Activated B cell treated with CpG ODN at 0.5 μM for 24 hours (primary cell): ENCODE results near the gene RFC2. TPM values are rescaled to one million over a fixed set of nuclear protein-coding genes. Genes with fewer than 3 reads are reported as not detected.

ENCODE experiments used
- ATAC-seq: fragments of 200-7000 bp; cut with Tn5 transposase; one replicate; pipeline ENCODE4 v1.10.0; 2021; ENCODE audit warnings: low read depth, mild to moderate bottlenecking, moderate library complexity
- CTCF ChIA-PET: fragments of 350-600 bp; sonication (Branson Sonifier 250); formaldehyde crosslinking; loops from one replicate; lab custom pipeline; 2021; ENCODE audit warnings: antibody characterized with exemption; lab: Charles Lee
- POLR2A ChIA-PET: fragments of 350-600 bp; sonication (Branson Sonifier 250); formaldehyde crosslinking; loops from one replicate; lab custom pipeline; 2021; ENCODE audit warnings: antibody characterized with exemption; lab: Charles Lee
- DNase-seq: peaks from one replicate; pipeline ENCODE4 v3.0.0; 2022
- H3K27ac Mint-ChIP-seq: one replicate; pipeline ENCODE4 v1.8.0; 2020; ENCODE audit warnings: mixed read lengths
- H3K27me3 Mint-ChIP-seq: one replicate; pipeline ENCODE4 v1.8.0; 2021; ENCODE audit warnings: mixed read lengths
- H3K36me3 Mint-ChIP-seq: one replicate; pipeline ENCODE4 v1.8.0; 2021; ENCODE audit warnings: low read depth, mixed read lengths
- H3K4me1 Mint-ChIP-seq: one replicate; pipeline ENCODE4 v1.8.0; 2021; ENCODE audit warnings: mixed read lengths
- H3K4me3 Mint-ChIP-seq: one replicate; pipeline ENCODE4 v1.8.0; 2020; ENCODE audit warnings: mild to moderate bottlenecking, mixed read lengths
- H3K9me3 Mint-ChIP-seq: one replicate; pipeline ENCODE4 v1.8.0; 2020; ENCODE audit warnings: mixed read lengths
- intact Hi-C: fragments of 100-400 bp; cut with micrococcal nuclease; formaldehyde crosslinking; loops from one replicate; pipeline ENCODE4 v1.15.1; 2024
- total RNA-seq: library from RNA; stranded (reverse); gene quantifications from 2 replicates; pipeline ENCODE4 v1.2.3, GENCODE V29; 2022
- TF ChIP-seq, protein P1 (sequence below): fragments of 200-600 bp; IDR thresholded peaks from one replicate; pipeline ENCODE4 v1.8.0; 2022; ENCODE audit warnings: antibody characterized with exemption, mild to moderate bottlenecking

Gene RFC2
- total RNA-seq, result 44.0 and 45.8 TPM in 2 replicates

DNA sequence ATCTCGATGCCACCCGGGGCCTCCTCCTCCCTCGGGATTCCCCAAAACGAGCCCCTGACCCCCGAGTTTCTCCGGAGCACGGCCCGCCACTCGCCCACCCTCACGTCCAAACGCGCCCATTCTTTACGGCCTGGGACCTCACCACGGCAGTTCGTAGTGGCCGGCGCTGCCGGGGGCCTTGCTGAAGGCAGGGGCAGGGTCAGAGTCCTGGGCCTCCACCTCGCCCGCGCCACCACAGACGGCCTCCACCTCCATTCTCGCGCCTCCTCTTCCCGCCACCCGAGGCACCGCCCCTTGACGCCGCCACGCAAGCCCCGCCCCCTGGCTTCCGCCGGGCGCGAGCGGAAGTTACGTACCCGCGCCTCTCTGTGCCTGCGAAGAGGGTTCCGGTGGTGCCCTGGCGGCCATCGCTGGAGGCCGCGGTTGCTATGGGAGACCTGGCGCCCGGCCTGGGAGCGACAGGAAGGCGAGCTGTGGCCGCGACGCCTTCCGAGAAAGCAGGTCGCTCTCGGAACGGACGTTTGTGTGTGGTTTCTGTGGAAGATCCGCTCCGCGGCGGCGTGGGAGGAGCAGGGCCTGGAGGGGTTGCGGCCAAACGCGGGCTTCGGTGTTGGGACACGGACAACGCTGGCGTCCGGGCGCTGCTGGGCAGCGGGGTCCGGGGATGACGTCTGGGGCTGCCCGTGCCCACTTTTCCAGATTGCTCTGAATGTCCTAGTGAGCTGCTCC is at the start of gene RFC2:
Gene RFC2, minus strand, starts transcription at position 271 of the 729 bp plus-strand sequence. Its CDS starts 16 bp downstream, at position 255.
- H3K4me1 Mint-ChIP-seq, result peaks cover 50% of the 10 kb centered on the region
- H3K36me3 Mint-ChIP-seq, result peaks cover 30% of the 10 kb centered on the region
- CTCF ChIA-PET, result interaction anchor here (0.7 to 1.2 kb wide), 2 partner anchors 36 to 48 kb away, joined by 3 read pairs; no protein-coding TSS in a partner anchor
- TF ChIP-seq, protein P1, sequence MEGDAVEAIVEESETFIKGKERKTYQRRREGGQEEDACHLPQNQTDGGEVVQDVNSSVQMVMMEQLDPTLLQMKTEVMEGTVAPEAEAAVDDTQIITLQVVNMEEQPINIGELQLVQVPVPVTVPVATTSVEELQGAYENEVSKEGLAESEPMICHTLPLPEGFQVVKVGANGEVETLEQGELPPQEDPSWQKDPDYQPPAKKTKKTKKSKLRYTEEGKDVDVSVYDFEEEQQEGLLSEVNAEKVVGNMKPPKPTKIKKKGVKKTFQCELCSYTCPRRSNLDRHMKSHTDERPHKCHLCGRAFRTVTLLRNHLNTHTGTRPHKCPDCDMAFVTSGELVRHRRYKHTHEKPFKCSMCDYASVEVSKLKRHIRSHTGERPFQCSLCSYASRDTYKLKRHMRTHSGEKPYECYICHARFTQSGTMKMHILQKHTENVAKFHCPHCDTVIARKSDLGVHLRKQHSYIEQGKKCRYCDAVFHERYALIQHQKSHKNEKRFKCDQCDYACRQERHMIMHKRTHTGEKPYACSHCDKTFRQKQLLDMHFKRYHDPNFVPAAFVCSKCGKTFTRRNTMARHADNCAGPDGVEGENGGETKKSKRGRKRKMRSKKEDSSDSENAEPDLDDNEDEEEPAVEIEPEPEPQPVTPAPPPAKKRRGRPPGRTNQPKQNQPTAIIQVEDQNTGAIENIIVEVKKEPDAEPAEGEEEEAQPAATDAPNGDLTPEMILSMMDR, result no peak
- ATAC-seq (peak; percentile 92), DNase-seq (peak; percentile 100)
- peak within 1 kb of the TSS; percentile 93 for H3K27ac Mint-ChIP-seq
- H3K4me3 Mint-ChIP-seq, result peak within 1 kb of the TSS; percentile 95
- no peaks in the 10 kb centered on the region for H3K27me3 Mint-ChIP-seq
- POLR2A ChIA-PET, result interaction anchor here (0.7 to 4.9 kb wide), 11 partner anchors 9 to 728 kb away, joined by 3 to 24 read pairs (median 6); partner anchors contain the start of genes CLIP2 and LAT2
- intact Hi-C loops, result loop anchor here (1.0 to 2.0 kb wide), 7 partner anchors 12 to 80 kb away; partner anchors contain the start of genes CLIP2 and EIF4H
- no peaks in the 10 kb centered on the region for H3K9me3 Mint-ChIP-seq

DNA sequence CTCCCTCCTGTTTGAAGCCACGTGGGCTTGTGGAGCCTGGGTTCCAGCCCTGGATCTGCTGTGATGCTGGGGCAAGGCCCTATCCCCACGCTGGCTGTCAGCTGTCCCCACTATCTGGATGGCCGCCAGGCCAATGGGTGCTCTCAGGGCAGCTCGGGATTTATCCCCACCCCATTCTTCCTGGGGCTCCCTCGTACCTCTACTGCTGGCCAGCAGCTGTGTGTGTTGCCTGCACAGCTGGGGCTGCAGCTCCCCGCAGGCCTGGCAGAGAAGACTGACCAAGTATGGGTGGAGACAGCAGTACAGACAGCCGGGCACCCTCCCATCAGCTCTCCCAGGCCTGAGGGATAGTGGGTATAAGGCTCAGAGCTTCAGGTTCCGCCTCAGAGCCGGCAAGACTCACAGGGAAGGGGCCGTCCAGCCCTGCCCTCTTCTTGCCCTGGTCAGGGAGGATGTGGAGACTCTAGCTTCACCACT is 48.6 kb upstream of the RFC2 start:
- no peak for DNase-seq
- TF ChIP-seq, protein P1, result no peak
- intact Hi-C loops, result no loop called here
- ATAC-seq, result no peak
- ChIA-PET CTCF (no interaction called here), POLR2A (no interaction called here)
- H3K27ac Mint-ChIP-seq, result no peak overlapping the region
- H3K36me3 Mint-ChIP-seq, result no peaks in the 10 kb centered on the region
- no peaks in the 10 kb centered on the region for H3K9me3 Mint-ChIP-seq
- no peaks in the 10 kb centered on the region for H3K27me3 Mint-ChIP-seq
- H3K4me1 Mint-ChIP-seq, result peaks cover 23% of the 10 kb centered on the region
- H3K4me3 Mint-ChIP-seq, result no peak overlapping the region

DNA sequence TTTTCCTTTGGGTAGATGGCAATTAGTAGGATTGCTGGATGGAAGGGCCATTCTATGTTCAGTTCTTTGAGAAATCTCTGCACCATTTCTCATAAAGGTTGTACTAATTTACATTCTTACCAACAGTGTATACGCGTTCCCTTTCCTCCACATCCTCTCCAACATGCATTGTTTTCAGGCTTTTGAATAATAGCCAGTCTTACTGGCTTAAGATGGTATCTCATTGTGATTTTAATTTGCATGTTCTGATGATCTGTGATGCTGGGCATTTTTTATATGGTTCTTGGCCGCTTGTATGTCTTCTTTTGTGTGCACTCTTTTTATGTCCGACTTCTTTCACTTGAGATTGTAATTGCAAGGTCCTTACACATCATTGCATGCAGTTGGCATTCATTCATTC is 46.7 kb upstream of the RFC2 start:
- DNase-seq (no peak), ATAC-seq (no peak)
- no peak overlapping the region for H3K27ac Mint-ChIP-seq
- ChIA-PET CTCF (no interaction called here), POLR2A (no interaction called here)
- TF ChIP-seq, protein P1, result no peak
- H3K27me3 Mint-ChIP-seq, result no peaks in the 10 kb centered on the region
- H3K4me3 Mint-ChIP-seq, result no peak overlapping the region
- peaks cover 6% of the 10 kb centered on the region for H3K4me1 Mint-ChIP-seq
- H3K9me3 Mint-ChIP-seq, result no peaks in the 10 kb centered on the region
- peaks cover 4% of the 10 kb centered on the region for H3K36me3 Mint-ChIP-seq
- intact Hi-C loops, result no loop called here

DNA sequence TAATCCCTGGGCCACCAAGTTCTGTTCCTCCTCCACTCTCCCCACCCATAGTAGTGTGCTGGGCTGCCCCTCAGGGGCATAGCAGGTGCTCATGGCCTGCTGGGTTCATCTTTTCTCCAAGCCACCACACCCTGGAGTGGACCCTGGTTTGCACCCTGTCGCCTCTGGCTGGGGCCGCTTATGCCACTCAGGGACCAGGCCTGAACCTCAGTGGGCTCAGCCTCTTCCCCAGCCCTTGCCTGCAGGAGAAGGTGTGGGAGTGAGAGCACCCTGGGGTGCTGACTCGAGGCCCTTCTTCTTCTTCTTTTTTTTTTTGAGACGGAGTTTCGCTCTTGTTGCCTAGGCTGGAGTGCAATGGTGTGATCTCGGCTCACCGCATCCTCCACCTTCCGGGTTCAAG is 45.2 kb upstream of the RFC2 start:
- no peak overlapping the region for H3K27ac Mint-ChIP-seq
- intact Hi-C loops, result no loop called here
- H3K9me3 Mint-ChIP-seq, result no peaks in the 10 kb centered on the region
- H3K36me3 Mint-ChIP-seq, result peaks cover 5% of the 10 kb centered on the region
- DNase-seq (no peak), ATAC-seq (no peak)
- no peaks in the 10 kb centered on the region for H3K27me3 Mint-ChIP-seq
- TF ChIP-seq, protein P1, result no peak
- H3K4me1 Mint-ChIP-seq, result peaks cover 1% of the 10 kb centered on the region
- CTCF ChIA-PET, result no interaction called here
- POLR2A ChIA-PET, result no interaction called here
- no peak overlapping the region for H3K4me3 Mint-ChIP-seq

DNA sequence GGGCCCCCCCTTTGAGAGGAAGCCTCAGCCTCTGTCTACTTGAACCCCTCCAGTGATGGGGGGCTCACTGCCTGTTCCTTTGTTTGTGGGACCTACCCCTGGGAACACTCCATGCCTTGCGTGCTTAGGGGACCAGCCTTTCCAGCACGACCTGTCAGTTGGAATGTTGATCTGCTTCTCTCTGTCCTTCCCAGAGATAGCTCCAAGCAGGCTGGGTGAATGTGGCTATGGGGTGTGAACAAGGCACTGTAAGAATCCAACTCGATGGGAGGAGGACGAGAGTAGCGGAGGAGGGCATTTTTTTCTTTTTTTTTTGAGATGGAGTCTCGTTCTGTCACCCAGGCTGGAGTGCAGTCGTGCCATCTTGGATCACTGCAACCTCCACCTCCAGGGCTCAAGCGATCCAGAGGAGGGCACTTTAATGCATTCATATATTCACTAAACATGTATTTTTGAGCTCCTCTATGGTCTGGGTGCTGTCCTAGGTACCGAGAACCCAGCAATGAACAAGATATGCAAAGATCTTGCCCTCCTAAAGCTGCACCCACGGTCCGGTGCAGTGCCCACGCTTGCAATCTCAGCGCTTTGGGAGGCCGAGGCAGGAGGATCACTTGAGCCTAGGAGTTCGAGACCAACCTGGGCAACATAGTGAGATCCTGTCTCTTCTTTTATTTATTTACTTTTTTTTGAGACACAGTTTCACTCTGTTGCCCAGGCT is 43.5 kb upstream of the RFC2 start:
- POLR2A ChIA-PET, result interaction anchor here (0.6 kb wide), 2 partner anchors 39 to 53 kb away, joined by 5 to 7 read pairs; no protein-coding TSS in a partner anchor
- peaks cover 12% of the 10 kb centered on the region for H3K4me1 Mint-ChIP-seq
- TF ChIP-seq, protein P1, result no peak
- H3K9me3 Mint-ChIP-seq, result no peaks in the 10 kb centered on the region
- intact Hi-C loops, result no loop called here
- H3K27ac Mint-ChIP-seq, result no peak overlapping the region
- no peak for ATAC-seq
- H3K36me3 Mint-ChIP-seq, result peaks cover 5% of the 10 kb centered on the region
- CTCF ChIA-PET, result no interaction called here
- no peak for DNase-seq
- no peaks in the 10 kb centered on the region for H3K27me3 Mint-ChIP-seq
- no peak overlapping the region for H3K4me3 Mint-ChIP-seq
